ENCODE data around the gene ZNF175. TPM values are rescaled to one million over a fixed set of nuclear protein-coding genes. Genes with fewer than 3 reads are reported as not detected.

ZNF175 gene
- total and polyA plus RNA-seq, 9 of the 15 experiments (the other 6 are each of a cell fraction or from before 2014, with no cell fraction given) = 3.7 to 37.9 (median 14.0) TPM

DNA sequence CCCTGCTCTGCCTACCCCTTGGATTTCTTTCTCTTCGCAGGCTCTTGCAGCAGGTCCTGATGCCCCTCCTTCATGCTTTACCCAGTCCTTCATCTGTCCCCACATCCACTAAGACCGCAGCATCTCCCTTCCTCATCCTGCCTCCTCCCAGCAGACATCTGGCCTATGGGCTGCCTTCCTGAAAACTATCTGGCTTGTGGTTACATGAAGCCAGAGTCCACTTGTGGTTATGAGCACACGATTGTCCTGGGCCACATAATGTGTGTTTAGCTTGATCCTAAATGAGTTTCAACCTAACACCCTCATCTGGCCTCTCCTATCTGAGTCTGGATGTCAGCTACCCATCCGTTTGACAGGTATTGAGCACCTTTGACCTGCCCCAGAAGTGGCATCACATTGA, 5.5 kb upstream of the ZNF175 start:
- H3K27ac ChIP-seq (ENCODE audit: extremely low read depth, low read depth, low read length) = peak overlapping the region; percentile 48
- ChIA-PET CTCF (ENCODE audit: low intra/inter-chr PET ratio) (no interaction called here), POLR2A (interaction anchor here (0.6 to 2.6 kb wide), 5 partner anchors 9 to 19 kb away, joined by 3 to 15 read pairs (median 9); no protein-coding TSS in a partner anchor)
- DNase-seq (ENCODE audit: extremely low read depth in 1 of 4, low spot score in 3 of 4) (peak in 1 of 4 experiments; percentile 62), FAIRE-seq (peak; percentile 42), ATAC-seq (peak; percentile 65)
- no peaks in the 10 kb centered on the region for H3K9me1 ChIP-seq (ENCODE audit: control insufficient read depth, insufficient read depth, low read length)
- no peak overlapping the region for H3K9ac ChIP-seq (ENCODE audit: insufficient read depth in 1 of 2, low read depth in 2 of 2, low read length in 2 of 2)
- H4K20me1 ChIP-seq (replicated peaks; ENCODE audit: control insufficient read depth, insufficient read depth, low read length) = no peaks in the 10 kb centered on the region
- H3K79me2 ChIP-seq (ENCODE audit: control insufficient read depth, insufficient read depth, low read length) = no peaks in the 10 kb centered on the region; the same call in 2 of the 3 replicates
- intact Hi-C loops (cut with micrococcal nuclease) (loop anchor here (5.0 kb wide), 1 partner anchor 93 kb away; no protein-coding TSS in a partner anchor), in situ Hi-C loops (cut with MboI) (loop anchor here (10.0 kb wide), 1 partner anchor 91 kb away; the partner anchor contains the start of gene CEACAM18)
- H3K4me3 ChIP-seq = no peak overlapping the region
- WGBS (ENCODE audit: insufficient coverage, low coverage, missing lambda C conversion rate) = 39% methylated on average over 4 of the region's 4 CpGs
- H3K4me1 ChIP-seq (replicated peaks in 1 of 2; ENCODE audit: control insufficient read depth in 2 of 2, insufficient read depth in 2 of 2, low read length in 2 of 2) = peaks cover 14 to 55% of the 10 kb centered on the region in 2 experiments; a peak in 4 of 5 replicates
- H3K4me2 ChIP-seq (ENCODE audit: insufficient read depth, low read length) = peak overlapping the region; percentile 35; the same call in 1 of the 2 replicates
- BruUV-seq (replicated peaks) = no TSS peak
- no peaks in the 10 kb centered on the region for H3K9me3 ChIP-seq (replicated peaks; ENCODE audit: control insufficient read depth, insufficient read depth, low read depth, low read length)
- H3K27me3 ChIP-seq (ENCODE audit: control insufficient read depth in 2 of 2, insufficient read depth in 2 of 2, low read length in 2 of 2) = no peaks in the 10 kb centered on the region
- H2AFZ ChIP-seq (ENCODE audit: low read depth, low read length) = peak overlapping the region; percentile 60
- no peaks in the 10 kb centered on the region for H3K36me3 ChIP-seq (ENCODE audit: control insufficient read depth, insufficient read depth, low read length)
- TF ChIP-seq, protein P1, sequence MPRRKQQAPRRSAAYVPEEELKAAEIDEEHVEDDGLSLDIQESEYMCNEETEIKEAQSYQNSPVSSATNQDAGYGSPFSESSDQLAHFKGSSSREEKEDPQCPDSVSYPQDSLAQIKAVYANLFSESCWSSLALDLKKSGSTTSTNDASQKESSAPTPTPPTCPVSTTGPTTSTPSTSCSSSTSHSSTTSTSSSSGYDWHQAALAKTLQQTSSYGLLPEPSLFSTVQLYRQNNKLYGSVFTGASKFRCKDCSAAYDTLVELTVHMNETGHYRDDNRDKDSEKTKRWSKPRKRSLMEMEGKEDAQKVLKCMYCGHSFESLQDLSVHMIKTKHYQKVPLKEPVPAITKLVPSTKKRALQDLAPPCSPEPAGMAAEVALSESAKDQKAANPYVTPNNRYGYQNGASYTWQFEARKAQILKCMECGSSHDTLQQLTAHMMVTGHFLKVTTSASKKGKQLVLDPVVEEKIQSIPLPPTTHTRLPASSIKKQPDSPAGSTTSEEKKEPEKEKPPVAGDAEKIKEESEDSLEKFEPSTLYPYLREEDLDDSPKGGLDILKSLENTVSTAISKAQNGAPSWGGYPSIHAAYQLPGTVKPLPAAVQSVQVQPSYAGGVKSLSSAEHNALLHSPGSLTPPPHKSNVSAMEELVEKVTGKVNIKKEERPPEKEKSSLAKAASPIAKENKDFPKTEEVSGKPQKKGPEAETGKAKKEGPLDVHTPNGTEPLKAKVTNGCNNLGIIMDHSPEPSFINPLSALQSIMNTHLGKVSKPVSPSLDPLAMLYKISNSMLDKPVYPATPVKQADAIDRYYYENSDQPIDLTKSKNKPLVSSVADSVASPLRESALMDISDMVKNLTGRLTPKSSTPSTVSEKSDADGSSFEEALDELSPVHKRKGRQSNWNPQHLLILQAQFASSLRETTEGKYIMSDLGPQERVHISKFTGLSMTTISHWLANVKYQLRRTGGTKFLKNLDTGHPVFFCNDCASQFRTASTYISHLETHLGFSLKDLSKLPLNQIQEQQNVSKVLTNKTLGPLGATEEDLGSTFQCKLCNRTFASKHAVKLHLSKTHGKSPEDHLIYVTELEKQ (CRISPR knock-in tag; IDR thresholded peaks at IDR 0.05) = no peak
- no peak for TF ChIP-seq IFI16 (CRISPR knock-in tag; IDR thresholded peaks at IDR 0.05)
- TF ChIP-seq ZNF778 (CRISPR knock-in tag; IDR thresholded peaks at IDR 0.05) = no peak
- TF ChIP-seq ZNF354B (CRISPR knock-in tag; IDR thresholded peaks at IDR 0.05) = no peak
- TF ChIP-seq HNRNPK (IDR thresholded peaks at IDR 0.05; ENCODE audit: low read depth, low read length, poor library complexity, severe bottlenecking) = no peak
- no peak for TF ChIP-seq FOXA1 (IDR thresholded peaks at IDR 0.05; ENCODE audit: borderline replicate concordance)
- peak; percentile 9; the same call in 1 of the 2 replicates for TF ChIP-seq CBFA2T3 (IDR thresholded peaks at IDR 0.05)
- TF ChIP-seq MLX (CRISPR knock-in tag; conservative IDR thresholded peaks at IDR 0.05) = no peak
- TF ChIP-seq, protein P2, sequence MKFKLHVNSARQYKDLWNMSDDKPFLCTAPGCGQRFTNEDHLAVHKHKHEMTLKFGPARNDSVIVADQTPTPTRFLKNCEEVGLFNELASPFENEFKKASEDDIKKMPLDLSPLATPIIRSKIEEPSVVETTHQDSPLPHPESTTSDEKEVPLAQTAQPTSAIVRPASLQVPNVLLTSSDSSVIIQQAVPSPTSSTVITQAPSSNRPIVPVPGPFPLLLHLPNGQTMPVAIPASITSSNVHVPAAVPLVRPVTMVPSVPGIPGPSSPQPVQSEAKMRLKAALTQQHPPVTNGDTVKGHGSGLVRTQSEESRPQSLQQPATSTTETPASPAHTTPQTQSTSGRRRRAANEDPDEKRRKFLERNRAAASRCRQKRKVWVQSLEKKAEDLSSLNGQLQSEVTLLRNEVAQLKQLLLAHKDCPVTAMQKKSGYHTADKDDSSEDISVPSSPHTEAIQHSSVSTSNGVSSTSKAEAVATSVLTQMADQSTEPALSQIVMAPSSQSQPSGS (CRISPR knock-in tag; IDR thresholded peaks at IDR 0.05) = no peak
- no peak for TF ChIP-seq PPARD (CRISPR knock-in tag; IDR thresholded peaks at IDR 0.05)
- TF ChIP-seq KLF10 (CRISPR knock-in tag; IDR thresholded peaks at IDR 0.05) = no peak
- peak; percentile 26; the same call in 1 of the 2 replicates for TF ChIP-seq HES1 (IDR thresholded peaks at IDR 0.05; ENCODE audit: low read depth)
- TF ChIP-seq ADNP (tag; IDR thresholded peaks at IDR 0.05) = no peak
- TF ChIP-seq MEIS2 (IDR thresholded peaks at IDR 0.05; ENCODE audit: partially characterized antibody) = peak; percentile 38
- TF ChIP-seq SNRNP70 (optimal IDR thresholded peaks at IDR 0.05; ENCODE audit: low read depth, low read length) = no peak
- TF ChIP-seq CTBP1 (IDR thresholded peaks at IDR 0.05; ENCODE audit: borderline replicate concordance) = peak; percentile 91
- no peak for TF ChIP-seq TEAD2 (tag; IDR thresholded peaks at IDR 0.05)
- no peak for TF ChIP-seq CHD1 (IDR thresholded peaks at IDR 0.05; ENCODE audit: low read length)

Data from K562 (cell line).